Stimulated activated naive B cell treated with anti-CD40 and anti-IgM and Interleukin-4, amounts not matched to agents 10 μg/mL and 1 μg/mL and 100 μg/mL, for 72 hours (primary cell): Measurements from ENCODE around the gene XPO6.

Experiments
- ATAC-seq, 2 donors: fragments of 150-1000 bp; cut with Tn5 transposase; replicated peaks; 2 replicates each; pipeline ENCODE4 v1.10.0; 2021; ENCODE audit warnings: moderate library complexity in 1 of 2
- DNase-seq: peaks from one replicate; pipeline ENCODE4 v3.0.0; 2021
- H3K27ac Mint-ChIP-seq: one replicate; pipeline ENCODE4 v1.8.0; 2022; ENCODE audit warnings: mild to moderate bottlenecking, mixed read lengths
- H3K27me3 Mint-ChIP-seq, 2 donors: one replicate each; pipeline ENCODE4 v1.8.0; 2022; ENCODE audit warnings: mixed read lengths in 2 of 2
- H3K36me3 Mint-ChIP-seq, 2 donors: one replicate each; pipeline ENCODE4 v1.8.0; 2022; ENCODE audit warnings: mixed read lengths in 2 of 2, mild to moderate bottlenecking in 1 of 2
- H3K4me1 Mint-ChIP-seq, 2 donors: one replicate each; pipeline ENCODE4 v1.8.0; 2022; ENCODE audit warnings: mixed read lengths in 2 of 2, mild to moderate bottlenecking in 1 of 2
- H3K4me3 Mint-ChIP-seq, 2 donors: one replicate each; pipeline ENCODE4 v1.8.0; 2022; ENCODE audit warnings: mild to moderate bottlenecking in 2 of 2, mixed read lengths in 2 of 2, moderate library complexity in 1 of 2
- H3K9me3 Mint-ChIP-seq, 2 donors: one replicate each; pipeline ENCODE4 v1.8.0; 2022; ENCODE audit warnings: mixed read lengths in 2 of 2, mild to moderate bottlenecking in 1 of 2

Gene XPO6

DNA sequence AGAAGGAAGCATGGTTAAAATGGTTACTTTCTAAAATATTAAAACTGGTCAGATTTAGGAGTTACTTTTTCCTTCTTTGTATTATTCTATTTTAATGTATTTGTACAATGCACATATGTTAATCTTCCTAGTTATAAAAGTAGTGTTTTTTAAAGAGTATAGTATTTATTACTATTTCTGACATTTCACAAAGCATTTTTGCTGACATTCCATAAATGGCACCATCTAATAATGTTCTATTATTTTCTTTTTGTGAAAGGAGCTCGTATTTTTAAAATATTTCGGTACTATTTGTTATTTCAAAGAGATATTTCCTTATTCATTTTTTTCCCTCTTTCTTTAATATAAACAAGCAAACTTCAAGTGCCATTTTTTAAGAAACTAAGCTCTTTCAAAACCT lies 100.8 kb downstream of the XPO6 start:
- Mint-ChIP-seq H3K9me3 (no peaks in the 10 kb centered on the region), H3K27ac (no peak overlapping the region), H3K4me3 (no peak overlapping the region), H3K36me3 (peaks cover 43 to 57% of the 10 kb centered on the region in 2 donors), H3K4me1 (peaks cover 5 to 8% of the 10 kb centered on the region in 2 donors), H3K27me3 (no peaks in the 10 kb centered on the region)
- DNase-seq (no peak), ATAC-seq (no peak)

DNA sequence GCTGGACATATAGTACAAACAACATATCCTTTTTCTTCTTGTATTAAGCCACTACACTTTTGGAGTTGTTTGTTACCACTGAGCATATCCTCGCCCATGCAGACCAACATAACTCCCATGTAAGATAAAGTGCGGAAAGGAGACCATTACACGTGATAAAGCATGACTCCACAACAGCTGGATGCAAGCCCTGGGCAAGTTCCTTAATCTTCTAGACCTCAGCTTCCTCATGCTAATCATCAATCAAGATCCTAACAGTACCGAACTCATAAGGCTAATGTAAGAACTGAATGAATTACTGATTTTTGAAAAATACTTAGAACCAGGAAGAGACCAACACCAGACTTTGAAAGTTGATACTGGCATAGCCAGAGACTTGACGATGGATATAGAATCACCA lies 101.3 kb downstream of the XPO6 start:
- Mint-ChIP-seq H3K27ac (peak overlapping the region; percentile 44), H3K9me3 (no peaks in the 10 kb centered on the region), H3K36me3 (peaks cover 43 to 56% of the 10 kb centered on the region in 2 donors), H3K4me3 (no peak overlapping the region), H3K27me3 (no peaks in the 10 kb centered on the region), H3K4me1 (peaks cover 5 to 8% of the 10 kb centered on the region in 2 donors)
- no peak for DNase-seq
- ATAC-seq, result no peak

DNA sequence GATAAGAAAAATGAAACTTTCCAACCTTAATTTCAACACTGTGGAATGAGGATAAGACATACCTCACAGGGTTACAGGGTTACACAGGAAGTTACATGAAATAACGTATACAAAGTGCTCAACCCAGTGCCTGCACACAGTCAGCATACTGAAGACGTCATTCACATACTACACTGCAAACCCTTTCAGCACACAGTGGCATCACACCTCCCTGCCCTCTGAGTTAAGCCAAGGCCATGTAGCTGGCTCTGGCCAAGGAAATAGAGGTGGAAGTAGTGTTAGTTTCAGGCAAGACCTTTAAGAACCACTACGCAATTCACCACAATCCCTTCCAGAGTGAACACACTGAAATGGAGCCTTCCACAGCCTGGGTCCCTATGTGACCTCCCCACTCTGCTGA lies 101.7 kb downstream of the XPO6 start:
- no peak for DNase-seq
- Mint-ChIP-seq H3K36me3 (peaks cover 41 to 57% of the 10 kb centered on the region in 2 donors), H3K9me3 (no peaks in the 10 kb centered on the region), H3K27ac (peak overlapping the region; percentile 44), H3K4me3 (no peak overlapping the region), H3K4me1 (peaks cover 5 to 8% of the 10 kb centered on the region in 2 donors), H3K27me3 (no peaks in the 10 kb centered on the region)
- ATAC-seq, result no peak

DNA sequence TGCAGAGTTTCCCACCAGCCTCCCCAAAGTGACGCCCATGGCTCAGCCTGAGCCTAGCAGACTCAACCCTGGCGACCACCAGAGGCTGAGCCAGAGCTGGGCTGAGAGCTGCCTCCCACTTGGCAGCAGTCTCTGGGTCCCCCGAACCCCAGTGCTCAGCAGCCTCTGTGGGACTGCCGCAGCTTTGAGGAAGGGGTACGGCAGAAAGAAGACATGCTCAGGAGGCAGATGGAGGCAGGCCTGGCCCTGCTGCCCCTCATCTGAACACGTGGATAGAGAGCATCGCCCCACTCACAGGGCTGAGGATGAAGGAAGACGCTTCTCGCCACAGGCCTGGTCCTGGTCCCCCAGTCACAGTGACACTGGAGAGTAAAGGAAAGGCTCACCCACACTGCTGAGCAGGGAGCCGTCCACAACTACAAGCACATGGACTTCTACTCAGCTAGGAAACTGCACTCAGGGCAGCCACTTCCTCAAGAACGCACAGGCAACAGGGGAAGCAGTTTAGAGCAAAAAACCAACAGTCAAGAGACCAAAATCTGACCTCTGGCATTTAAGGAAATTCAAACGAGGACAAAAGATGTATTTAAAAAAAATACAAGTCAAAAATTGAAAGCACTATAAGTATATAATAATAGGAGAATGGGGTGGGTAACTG lies 103.0 kb downstream of the XPO6 start:
- H3K9me3 Mint-ChIP-seq, result no peaks in the 10 kb centered on the region
- H3K27me3 Mint-ChIP-seq, result no peaks in the 10 kb centered on the region
- H3K4me3 Mint-ChIP-seq, result no peak overlapping the region
- H3K27ac Mint-ChIP-seq, result peak overlapping the region; percentile 59
- ATAC-seq (no peak), DNase-seq (no peak)
- peaks cover 5 to 8% of the 10 kb centered on the region in 2 donors for H3K4me1 Mint-ChIP-seq
- peaks cover 42 to 64% of the 10 kb centered on the region in 2 donors for H3K36me3 Mint-ChIP-seq

DNA sequence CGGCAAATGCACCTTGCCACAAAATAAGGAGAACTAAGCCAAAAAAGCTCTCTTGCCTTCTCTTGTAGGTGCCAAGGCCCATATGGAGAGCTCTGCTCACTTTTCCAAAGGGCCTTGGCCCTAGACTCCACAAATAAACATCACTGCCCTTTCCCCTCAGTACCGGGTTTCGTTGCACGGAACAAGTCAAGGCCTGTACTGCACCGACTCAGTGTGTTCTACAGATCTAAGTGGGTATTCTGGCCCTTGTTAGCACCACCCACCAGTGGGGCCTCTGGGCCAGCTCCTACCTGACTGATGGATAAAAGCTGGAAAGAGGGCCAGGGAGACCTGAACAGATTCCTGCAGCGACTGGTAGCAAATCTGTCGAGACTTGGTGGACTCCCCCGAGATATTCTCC lies 104.5 kb downstream of the XPO6 start:
- no peaks in the 10 kb centered on the region for H3K9me3 Mint-ChIP-seq
- ATAC-seq, result no peak
- no peaks in the 10 kb centered on the region for H3K27me3 Mint-ChIP-seq
- peaks cover 45 to 72% of the 10 kb centered on the region in 2 donors for H3K36me3 Mint-ChIP-seq
- H3K4me3 Mint-ChIP-seq, result no peak overlapping the region
- DNase-seq, result no peak
- no peak overlapping the region for H3K27ac Mint-ChIP-seq
- peaks cover 5 to 8% of the 10 kb centered on the region in 2 donors for H3K4me1 Mint-ChIP-seq

DNA sequence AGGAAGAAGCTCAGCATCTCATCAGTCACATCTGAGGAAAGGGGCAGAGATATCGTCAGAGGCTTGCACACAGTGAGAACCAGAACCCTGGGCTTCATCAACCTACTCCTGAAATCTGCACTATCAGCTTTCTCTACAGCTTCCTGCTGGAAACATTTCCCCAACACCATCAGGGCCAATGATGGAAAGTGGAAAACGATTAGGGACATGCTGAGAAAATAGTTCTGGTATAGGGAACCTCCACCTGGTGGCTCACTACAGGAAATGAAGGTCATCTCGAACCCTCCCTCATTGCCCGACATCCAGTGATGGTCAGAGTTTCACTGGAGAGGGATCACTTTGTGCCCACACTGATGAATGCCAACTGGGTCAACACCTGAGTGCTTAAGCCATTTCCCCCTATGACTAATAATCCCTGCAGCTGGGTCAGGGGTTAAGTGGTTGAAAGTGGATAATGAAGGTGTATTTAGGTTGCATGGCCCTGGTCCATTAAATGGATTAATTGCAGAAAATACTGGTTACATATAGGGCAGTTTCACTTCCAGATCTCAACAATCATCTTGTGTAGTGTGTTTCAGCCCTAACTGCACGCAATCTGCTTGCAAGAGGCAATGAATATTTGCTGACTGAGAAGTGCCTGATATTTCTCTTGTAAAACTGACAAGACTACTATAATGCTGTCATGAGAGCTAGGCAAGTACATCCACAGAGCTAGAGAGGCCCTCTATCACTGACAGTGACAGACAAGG lies 105.1 kb downstream of the XPO6 start:
- Mint-ChIP-seq H3K36me3 (peaks cover 46 to 76% of the 10 kb centered on the region in 2 donors), H3K27ac (no peak overlapping the region), H3K4me3 (no peak overlapping the region), H3K4me1 (peaks cover 5 to 8% of the 10 kb centered on the region in 2 donors), H3K27me3 (no peaks in the 10 kb centered on the region), H3K9me3 (no peaks in the 10 kb centered on the region)
- ATAC-seq (no peak), DNase-seq (no peak)

DNA sequence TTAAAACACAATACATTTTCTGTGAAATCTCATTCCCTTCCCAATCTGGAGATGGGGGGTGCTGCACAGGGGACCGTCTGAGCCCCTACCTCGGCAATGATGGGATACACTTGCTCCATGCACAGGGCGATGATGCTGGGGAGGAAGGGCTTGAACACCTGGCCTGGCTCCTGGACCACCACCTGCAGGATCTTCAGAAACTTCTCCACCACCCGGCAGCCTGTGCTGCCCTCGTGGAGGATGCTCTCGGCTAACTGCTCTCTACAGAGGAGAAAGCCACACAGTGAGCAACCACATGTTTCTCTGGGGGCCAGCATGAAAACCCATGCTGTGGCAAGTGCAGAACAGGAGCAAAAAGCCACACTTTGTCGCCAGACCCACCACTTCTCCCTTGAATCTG lies 105.8 kb downstream of the XPO6 start:
- ATAC-seq (no peak), DNase-seq (no peak)
- peaks cover 47 to 79% of the 10 kb centered on the region in 2 donors for H3K36me3 Mint-ChIP-seq
- peaks cover 5 to 8% of the 10 kb centered on the region in 2 donors for H3K4me1 Mint-ChIP-seq
- H3K27me3 Mint-ChIP-seq, result no peaks in the 10 kb centered on the region
- no peak overlapping the region for H3K4me3 Mint-ChIP-seq
- H3K27ac Mint-ChIP-seq, result no peak overlapping the region
- H3K9me3 Mint-ChIP-seq, result no peaks in the 10 kb centered on the region

DNA sequence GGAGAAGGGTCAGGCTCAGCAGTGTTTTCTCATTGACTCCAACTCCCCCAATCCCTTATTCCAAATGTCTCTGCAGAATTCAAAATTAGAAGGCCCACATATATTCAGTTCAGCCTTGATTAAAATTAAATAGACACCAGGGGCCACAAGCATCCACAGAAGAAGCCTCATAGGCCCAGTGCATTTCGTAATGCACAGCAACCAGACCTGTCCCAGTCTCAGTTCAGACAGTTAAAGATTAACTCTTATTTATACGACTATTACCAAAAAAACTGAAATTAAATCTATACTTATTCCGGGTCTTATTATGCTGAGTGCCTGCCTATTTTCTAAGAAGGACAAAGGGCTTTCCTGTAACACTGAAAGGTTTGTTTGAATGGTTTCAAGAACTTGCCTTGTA lies 106.5 kb downstream of the XPO6 start:
- ATAC-seq, result no peak
- H3K27me3 Mint-ChIP-seq, result no peaks in the 10 kb centered on the region
- H3K4me3 Mint-ChIP-seq, result no peak overlapping the region
- H3K4me1 Mint-ChIP-seq, result peaks cover 2 to 4% of the 10 kb centered on the region in 2 donors
- DNase-seq, result no peak
- H3K27ac Mint-ChIP-seq, result no peak overlapping the region
- peaks cover 49 to 79% of the 10 kb centered on the region in 2 donors for H3K36me3 Mint-ChIP-seq
- no peaks in the 10 kb centered on the region for H3K9me3 Mint-ChIP-seq

DNA sequence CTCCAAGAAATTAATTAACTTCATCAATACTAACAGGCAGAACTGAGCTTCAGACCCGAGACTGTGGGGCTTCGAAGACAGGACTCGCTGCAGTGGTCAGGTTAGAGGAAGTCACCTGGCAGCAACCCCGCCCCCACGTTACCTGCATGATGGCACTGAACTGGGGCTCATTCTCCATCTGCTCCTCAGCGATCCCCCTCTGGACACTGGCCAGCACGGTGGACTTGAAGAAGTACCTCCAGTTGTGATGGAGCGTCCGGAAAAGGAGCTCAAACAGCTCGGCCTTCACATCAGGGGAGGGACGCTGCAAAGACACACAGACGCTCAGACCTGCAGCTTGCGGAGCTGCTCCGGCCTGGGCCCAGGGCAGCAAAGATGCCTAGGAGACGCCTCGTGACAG lies 107.4 kb downstream of the XPO6 start:
- peak overlapping the region; percentile 37 for H3K27ac Mint-ChIP-seq
- no peaks in the 10 kb centered on the region for H3K9me3 Mint-ChIP-seq
- peaks cover 0 to 1% of the 10 kb centered on the region in 2 donors for H3K4me1 Mint-ChIP-seq
- no peaks in the 10 kb centered on the region for H3K27me3 Mint-ChIP-seq
- ATAC-seq (no peak), DNase-seq (no peak)
- H3K4me3 Mint-ChIP-seq, result no peak overlapping the region
- peaks cover 53 to 78% of the 10 kb centered on the region in 2 donors for H3K36me3 Mint-ChIP-seq

DNA sequence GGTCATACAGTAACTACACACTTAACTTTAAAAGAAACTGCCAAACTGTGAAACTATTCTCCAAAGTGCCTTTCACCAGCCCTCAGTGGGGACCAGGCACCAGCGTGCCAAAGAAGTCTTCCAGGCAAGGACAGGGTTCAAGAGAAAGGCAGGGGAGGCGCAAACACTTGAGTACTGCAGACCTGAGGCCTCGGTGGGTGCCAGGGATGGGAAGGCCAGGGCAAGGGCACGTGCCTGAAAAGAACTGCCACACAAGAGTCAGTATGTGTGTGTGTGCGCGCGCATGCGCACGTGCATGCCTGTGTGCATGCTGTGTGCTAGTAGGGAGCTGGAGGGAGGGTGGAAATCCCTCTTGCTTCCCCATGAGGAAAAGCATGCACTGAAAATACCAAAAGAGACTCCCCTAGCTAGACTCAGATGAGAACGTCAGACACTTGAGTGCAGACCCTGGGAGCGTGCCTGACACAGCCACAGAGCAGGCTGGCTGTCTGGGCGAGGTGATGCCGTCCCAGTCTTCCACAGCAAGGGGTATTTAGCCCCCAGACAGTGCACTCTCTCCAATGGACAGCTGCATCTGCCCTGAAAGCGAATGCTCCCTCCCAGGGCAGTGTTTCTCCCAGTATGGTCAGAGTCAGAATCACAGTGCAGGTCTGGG lies 108.1 kb downstream of the XPO6 start:
- Mint-ChIP-seq H3K4me1 (no peaks in the 10 kb centered on the region), H3K4me3 (no peak overlapping the region), H3K36me3 (peaks cover 56 to 80% of the 10 kb centered on the region in 2 donors), H3K9me3 (no peaks in the 10 kb centered on the region), H3K27me3 (no peaks in the 10 kb centered on the region), H3K27ac (peak overlapping the region; percentile 25)
- no peak for DNase-seq
- ATAC-seq, result no peak

DNA sequence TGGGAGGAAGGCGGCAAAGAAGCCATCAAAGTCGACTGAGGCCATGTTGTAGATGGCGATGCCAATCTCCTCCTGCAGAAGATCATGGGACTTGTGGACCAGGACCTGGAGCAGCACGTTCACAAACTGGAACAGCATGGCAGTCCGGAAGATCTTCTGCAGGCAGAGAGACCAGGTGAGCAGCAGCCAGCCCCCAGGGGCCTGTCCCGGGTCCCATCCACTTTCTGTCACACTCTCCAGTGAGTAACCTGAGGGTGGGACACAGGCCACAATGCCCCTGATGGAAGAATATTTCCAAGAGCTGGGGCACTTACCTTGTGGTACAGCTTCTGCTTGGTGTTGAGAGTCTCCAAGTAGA lies 110.3 kb downstream of the XPO6 start:
- Mint-ChIP-seq H3K9me3 (no peaks in the 10 kb centered on the region), H3K4me3 (no peak overlapping the region), H3K4me1 (peaks cover 0 to 6% of the 10 kb centered on the region in 2 donors), H3K27ac (no peak overlapping the region), H3K36me3 (peaks cover 65 to 86% of the 10 kb centered on the region in 2 donors), H3K27me3 (no peaks in the 10 kb centered on the region)
- DNase-seq, result no peak
- no peak for ATAC-seq

DNA sequence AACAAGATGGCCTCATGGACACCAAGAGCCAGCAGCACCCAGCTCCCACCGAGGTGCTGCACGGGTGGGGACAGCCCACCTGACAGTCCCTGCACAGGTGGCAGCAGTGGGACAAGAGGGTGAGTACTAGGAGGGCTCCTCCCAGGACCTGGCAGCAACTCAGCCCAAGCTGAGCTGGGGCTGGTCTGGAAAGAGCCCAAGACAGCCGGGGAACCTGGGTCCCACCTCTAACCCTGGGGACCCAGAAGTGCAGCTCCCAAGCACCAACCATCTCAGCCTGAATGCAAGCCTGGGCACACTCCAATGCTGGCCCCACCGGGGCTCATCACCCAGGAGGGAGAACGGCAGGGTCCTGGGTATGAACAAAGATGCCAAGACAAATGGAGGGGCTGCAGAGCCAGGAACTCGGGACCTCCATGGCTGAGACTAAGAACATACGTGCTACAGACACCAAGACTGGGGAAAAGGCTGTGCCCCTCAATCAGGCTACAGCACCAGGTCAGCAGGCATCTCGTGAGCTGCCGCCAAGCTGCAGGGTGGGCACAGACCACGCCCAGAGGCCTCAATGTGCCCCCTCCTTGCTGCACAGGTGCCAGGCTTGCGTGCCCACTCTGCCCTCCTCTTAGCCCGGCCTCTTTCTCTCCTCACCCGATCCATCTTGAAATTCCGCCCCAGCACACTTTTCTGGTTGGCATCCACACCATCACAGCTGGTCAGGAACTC lies 110.8 kb downstream of the XPO6 start:
- DNase-seq (no peak), ATAC-seq (no peak)
- no peak overlapping the region for H3K27ac Mint-ChIP-seq
- H3K36me3 Mint-ChIP-seq, result peaks cover 65 to 86% of the 10 kb centered on the region in 2 donors
- no peaks in the 10 kb centered on the region for H3K27me3 Mint-ChIP-seq
- H3K4me1 Mint-ChIP-seq, result peaks cover 0 to 6% of the 10 kb centered on the region in 2 donors
- H3K4me3 Mint-ChIP-seq, result no peak overlapping the region
- H3K9me3 Mint-ChIP-seq, result no peaks in the 10 kb centered on the region

DNA sequence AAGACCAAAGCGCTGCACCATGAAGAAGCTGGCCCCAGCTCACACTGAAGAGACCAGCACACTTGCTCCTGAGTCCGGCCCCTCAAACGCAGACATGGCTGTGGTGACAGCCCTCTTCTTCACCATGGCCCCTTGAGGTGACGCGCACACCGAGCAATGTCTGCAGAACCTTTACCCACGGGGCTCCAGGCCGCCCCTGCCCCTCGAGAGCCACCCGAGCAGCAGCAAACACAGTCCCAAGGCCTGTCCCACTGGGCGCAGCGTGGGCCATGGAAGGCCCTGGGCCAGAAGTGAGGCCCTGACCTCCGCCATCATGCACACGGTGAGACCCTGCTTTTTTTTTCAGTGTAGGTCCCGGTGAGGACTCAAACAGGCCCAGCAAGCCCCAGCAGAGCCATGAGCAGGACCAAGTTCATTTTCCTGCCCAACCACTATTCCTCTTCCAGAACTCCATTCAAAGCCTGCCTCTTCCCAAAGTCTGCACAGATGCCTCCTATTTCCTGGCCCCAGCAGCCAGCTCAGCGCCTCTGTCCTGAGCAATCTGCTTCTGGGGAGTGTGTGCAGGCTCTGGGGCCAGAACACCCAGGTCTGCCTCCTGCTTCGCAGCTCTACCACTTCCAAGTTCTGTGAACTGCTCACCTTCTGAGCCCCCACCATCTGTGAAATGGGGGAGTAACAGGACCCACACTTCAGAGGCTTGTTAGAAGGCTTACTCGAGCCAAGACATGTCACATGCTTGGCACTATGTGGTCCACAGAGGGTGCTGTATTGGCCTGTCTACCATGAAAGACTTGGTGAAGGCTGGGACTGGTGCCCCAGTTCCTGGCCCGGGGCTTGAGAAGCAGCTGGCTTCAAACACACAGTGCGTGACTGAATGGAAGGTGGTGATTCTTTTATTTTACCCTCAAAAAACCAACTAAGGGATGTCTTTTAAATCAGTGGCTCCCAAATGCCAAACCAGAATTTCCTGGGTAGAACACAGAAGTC lies 112.5 kb downstream of the XPO6 start:
- Mint-ChIP-seq H3K4me3 (no peak overlapping the region), H3K27me3 (no peaks in the 10 kb centered on the region)
- ATAC-seq, result no peak

More for the DNA sequence above, 112.5 kb downstream of the XPO6 start:
- Mint-ChIP-seq H3K27ac (no peak overlapping the region), H3K36me3 (peaks cover 60 to 73% of the 10 kb centered on the region in 2 donors), H3K9me3 (no peaks in the 10 kb centered on the region), H3K4me1 (peaks cover 0 to 6% of the 10 kb centered on the region in 2 donors)
- DNase-seq, result no peak
